ENCODE results near the gene PRRT1.
"Not testable (repeated sequence)": the region's sequence is repeated elsewhere in the genome, so short reads cannot be mapped to it uniquely, and the experiment has no call there.

The PRRT1 gene

DNA sequence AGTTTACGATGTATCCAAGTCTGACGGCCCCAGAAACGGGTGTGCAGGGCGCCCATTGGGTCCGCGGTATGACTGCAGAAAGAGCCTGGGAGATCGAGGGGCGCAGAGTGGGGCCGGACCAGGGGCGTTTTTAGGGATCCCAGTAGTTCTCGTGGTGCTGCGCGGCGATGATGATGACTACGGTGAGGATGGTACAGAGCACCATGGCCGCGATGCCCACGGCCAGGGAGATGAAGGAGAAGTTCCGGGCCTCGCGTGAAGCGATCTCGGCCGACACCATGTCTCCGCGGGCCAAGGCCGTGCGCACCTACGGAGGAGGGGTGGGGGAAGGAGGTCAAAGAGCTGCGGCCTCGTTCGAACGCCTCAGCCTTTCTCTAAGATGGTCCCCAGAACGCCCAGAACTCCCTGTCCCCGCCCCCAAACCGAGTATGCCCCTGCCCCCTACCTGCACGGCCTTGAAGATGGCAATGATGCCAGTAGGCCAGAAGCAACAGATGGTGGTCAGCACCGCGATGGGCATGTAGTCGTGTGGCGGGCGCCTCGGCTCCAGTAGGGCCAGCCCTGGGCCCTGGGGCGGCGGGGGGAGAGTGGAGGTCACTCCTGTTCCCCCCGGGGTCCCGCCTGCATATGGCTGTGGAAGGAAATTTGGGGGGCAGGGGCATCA lies 2.5 kb downstream of the PRRT1 start:
- no peak overlapping the region for H3K4me3 ChIP-seq (ENCODE audit: low read depth, low read length)
- TF ChIP-seq, protein P1, sequence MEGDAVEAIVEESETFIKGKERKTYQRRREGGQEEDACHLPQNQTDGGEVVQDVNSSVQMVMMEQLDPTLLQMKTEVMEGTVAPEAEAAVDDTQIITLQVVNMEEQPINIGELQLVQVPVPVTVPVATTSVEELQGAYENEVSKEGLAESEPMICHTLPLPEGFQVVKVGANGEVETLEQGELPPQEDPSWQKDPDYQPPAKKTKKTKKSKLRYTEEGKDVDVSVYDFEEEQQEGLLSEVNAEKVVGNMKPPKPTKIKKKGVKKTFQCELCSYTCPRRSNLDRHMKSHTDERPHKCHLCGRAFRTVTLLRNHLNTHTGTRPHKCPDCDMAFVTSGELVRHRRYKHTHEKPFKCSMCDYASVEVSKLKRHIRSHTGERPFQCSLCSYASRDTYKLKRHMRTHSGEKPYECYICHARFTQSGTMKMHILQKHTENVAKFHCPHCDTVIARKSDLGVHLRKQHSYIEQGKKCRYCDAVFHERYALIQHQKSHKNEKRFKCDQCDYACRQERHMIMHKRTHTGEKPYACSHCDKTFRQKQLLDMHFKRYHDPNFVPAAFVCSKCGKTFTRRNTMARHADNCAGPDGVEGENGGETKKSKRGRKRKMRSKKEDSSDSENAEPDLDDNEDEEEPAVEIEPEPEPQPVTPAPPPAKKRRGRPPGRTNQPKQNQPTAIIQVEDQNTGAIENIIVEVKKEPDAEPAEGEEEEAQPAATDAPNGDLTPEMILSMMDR (IDR thresholded peaks at IDR 0.05; ENCODE audit: low read depth, low read length): no peak

- TF ChIP-seq, protein P1 (IDR thresholded peaks at IDR 0.05; ENCODE audit: low read depth, low read length): no peak
- H3K4me3 ChIP-seq (ENCODE audit: low read depth, low read length): no peak overlapping the region
These were observed 3.2 kb downstream of the PRRT1 start for GRCh38 chr6:32148289-32149091.

- no peak overlapping the region for H3K4me3 ChIP-seq (ENCODE audit: low read depth, low read length)
- TF ChIP-seq, protein P1 (IDR thresholded peaks at IDR 0.05; ENCODE audit: low read depth, low read length): no peak
These were observed 4.2 kb downstream of the PRRT1 start for GRCh38 chr6:32147401-32148132.

DNA sequence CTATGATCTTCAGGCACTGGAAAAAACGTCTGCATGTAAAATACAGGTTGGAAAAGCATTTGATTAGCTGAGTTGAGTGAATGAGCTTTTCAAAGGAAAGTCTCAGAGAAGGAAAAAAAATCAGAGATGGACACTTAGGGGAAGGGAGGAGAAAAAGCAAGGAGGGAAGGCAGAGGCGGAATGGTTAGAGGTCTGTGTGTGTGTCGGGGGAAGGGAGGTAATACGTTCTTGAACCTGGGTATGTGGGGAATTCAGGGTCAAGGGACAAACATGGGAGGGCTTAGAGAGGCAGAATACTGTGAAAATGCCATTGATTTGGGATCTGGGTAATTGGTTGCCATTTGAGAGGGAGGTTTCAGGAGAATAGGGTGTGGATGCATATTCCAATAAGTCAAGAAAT lies 5.1 kb downstream of the PRRT1 start:
- no peak overlapping the region for H3K4me3 ChIP-seq (ENCODE audit: low read depth, low read length)
- TF ChIP-seq, protein P1 (IDR thresholded peaks at IDR 0.05; ENCODE audit: low read depth, low read length): no peak

DNA sequence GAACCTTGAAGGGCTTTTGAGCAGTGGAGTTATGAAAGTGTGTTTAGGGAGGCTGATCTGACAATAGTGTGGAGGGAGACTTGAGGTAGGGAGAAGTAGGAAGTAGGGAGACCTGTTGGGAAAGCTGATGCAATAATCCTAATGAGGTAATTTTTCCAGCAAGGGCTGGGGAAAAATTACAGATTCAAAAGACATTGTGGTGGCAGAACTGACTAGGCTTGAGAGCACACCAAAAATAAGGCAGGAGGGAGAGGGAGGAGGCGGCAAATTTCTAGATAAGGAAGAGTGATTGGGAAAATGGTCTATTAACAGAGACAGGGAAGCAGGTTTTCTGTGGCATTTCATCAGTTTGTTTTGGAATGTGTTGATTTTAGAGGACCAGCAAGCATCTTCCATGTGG lies 5.5 kb downstream of the PRRT1 start:
- TF ChIP-seq, protein P1 (IDR thresholded peaks at IDR 0.05; ENCODE audit: low read depth, low read length): no peak
- H3K4me3 ChIP-seq (ENCODE audit: low read depth, low read length): no peak overlapping the region

DNA sequence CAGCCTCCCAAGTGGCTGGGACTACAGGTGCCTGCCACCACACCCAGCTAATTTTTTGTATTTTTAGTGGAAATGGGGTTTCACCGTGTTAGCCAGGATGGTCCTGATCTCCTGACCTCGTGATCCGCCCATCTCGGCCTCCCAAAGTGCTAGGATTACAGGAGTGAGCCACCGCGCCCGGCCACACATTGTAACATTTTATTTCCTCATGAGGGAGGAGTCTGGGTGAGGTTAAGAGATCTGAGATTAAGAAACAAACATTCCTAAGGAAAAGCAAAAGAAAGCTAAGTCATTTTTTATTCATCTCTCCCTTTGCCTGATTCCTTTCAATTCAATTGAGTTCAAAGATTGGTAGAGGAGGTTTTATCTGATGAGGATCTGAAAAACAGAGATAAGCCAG lies 7.5 kb downstream of the PRRT1 start:
- H3K4me3 ChIP-seq (ENCODE audit: low read depth, low read length): not testable (repeated sequence)

DNA sequence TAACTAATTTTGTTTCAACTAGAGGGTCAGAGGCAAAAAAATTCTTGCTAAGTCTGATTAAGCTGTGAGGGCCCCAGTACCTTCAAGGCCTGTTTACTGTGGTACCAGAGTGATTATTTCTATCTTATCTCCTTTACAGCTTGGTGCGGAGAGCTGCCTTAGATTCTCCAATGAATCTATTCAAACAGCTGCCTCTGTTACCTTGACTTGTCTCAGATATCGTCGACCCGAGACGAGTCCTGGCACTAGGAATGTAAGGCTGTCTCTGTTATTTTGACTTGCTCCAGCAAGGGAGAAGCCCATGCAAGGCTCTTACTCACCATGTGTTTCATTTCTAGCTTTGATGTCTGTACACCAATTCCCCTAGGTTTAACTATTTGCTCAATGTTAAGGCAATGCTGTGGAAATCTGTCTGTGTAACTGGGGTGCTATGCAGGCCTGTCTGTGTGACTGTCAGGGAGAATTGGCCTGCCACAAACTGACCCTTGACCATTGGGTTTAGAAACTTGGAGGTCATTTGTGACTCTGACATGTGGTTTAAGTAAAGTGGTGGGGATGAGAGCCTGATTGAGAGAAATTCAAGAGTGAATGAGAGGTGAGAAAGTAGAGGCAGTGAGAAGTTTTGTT lies 11.2 kb downstream of the PRRT1 start:
- TF ChIP-seq, protein P1 (IDR thresholded peaks at IDR 0.05; ENCODE audit: low read depth, low read length): no peak

More for the DNA sequence above, 11.2 kb downstream of the PRRT1 start:
- H3K4me3 ChIP-seq (ENCODE audit: low read depth, low read length): no peak overlapping the region

Measured in WI38 (cell line).